Germinal center (tissue), 1 donor: ENCODE results near the gene TLCD3B.

Source experiments
- DNase-seq: peaks from one replicate; pipeline ENCODE4 v3.0.0; 2012; ENCODE audit warnings: mixed read lengths, low spot score

Gene TLCD3B

GRCh38 chr16:29988346-29989075 is 42.6 kb downstream of the TLCD3B start:
- DNase-seq = no peak

GRCh38 chr16:29987371-29988085 is 43.5 kb downstream of the TLCD3B start:
- DNase-seq = no peak

GRCh38 chr16:29986931-29987330 is 44.1 kb downstream of the TLCD3B start:
- DNase-seq = no peak

GRCh38 chr16:29986231-29986630 is 44.8 kb downstream of the TLCD3B start:
- no peak for DNase-seq

GRCh38 chr16:29985271-29985811 is 45.7 kb downstream of the TLCD3B start:
- DNase-seq = no peak

GRCh38 chr16:29984764-29985147 is 46.3 kb downstream of the TLCD3B start:
- DNase-seq = no peak

GRCh38 chr16:29984137-29984763 is 46.8 kb downstream of the TLCD3B start:
- DNase-seq = no peak

- no peak for DNase-seq
These were observed 47.5 kb downstream of the TLCD3B start for GRCh38 chr16:29983420-29984136.

GRCh38 chr16:29982560-29983419 is 48.3 kb downstream of the TLCD3B start:
- DNase-seq = no peak

- DNase-seq = no peak
These were observed 52.4 kb downstream of the TLCD3B start for GRCh38 chr16:29978564-29979270.

- no peak for DNase-seq
These were observed 53.0 kb downstream of the TLCD3B start for GRCh38 chr16:29978081-29978480.

GRCh38 chr16:29977063-29977825 is 53.8 kb downstream of the TLCD3B start:
- DNase-seq = no peak

GRCh38 chr16:29975811-29976511 is 55.1 kb downstream of the TLCD3B start:
- DNase-seq = no peak

GRCh38 chr16:29975134-29975538 is 55.9 kb downstream of the TLCD3B start:
- DNase-seq = no peak
